ENCODE results near the gene TSPAN11. TPM values are rescaled to one million over a fixed set of nuclear protein-coding genes. Genes with fewer than 3 reads are reported as not detected.

Gene TSPAN11
- total RNA-seq (1 to 10 TPM; 3.8 to 4.9 (median 4.1) TPM), polyA plus RNA-seq (2.8 TPM)
- long read RNA-seq, donor 1, partial matches to known transcripts = 0 of 9 reads
- long read RNA-seq, donor 1, other reads (novel, unspliced or antisense) = 7 of 9 reads
- long read RNA-seq, donor 2, partial matches to known transcripts = 0 of 5 reads
- long read RNA-seq, donor 2, other reads (novel, unspliced or antisense) = 3 of 5 reads
- long read RNA-seq, donor 3, partial matches to known transcripts = 0 of 17 reads
- long read RNA-seq, donor 3, other reads (novel, unspliced or antisense) = 14 of 17 reads
- long read RNA-seq, donor 4, partial matches to known transcripts = 1 of 4 reads
- long read RNA-seq, donor 4, other reads (novel, unspliced or antisense) = 3 of 4 reads

GRCh38 chr12:30926243-30927221, at the start of gene TSPAN11:
Gene TSPAN11 (plus strand): TSS chr12:30926748. CDS start chr12:30953992, 27,244 bp downstream.
- ATAC-seq = peak; percentile 70 to 82
- peak; percentile 40 to 65 (median 60) for DNase-seq
- Histone ChIP-seq H3K27ac (ENCODE audit: low read length) (no peak within 1 kb of the TSS), H3K27me3 (ENCODE audit: control insufficient read depth, insufficient read depth) (no peaks in the 10 kb centered on the region), H3K9me3 (ENCODE audit: control insufficient read depth, low read length) (no peaks in the 10 kb centered on the region), H3K4me3 (ENCODE audit: low read length) (peak within 1 kb of the TSS; percentile 38), H3K4me1 (ENCODE audit: control insufficient read depth, insufficient read depth, low read length) (peaks cover 2% of the 10 kb centered on the region)
- intact Hi-C loops (cut with DNase I) = no loop called here
- WGBS = 8% methylated on average over 78 of the region's 78 CpGs

- peaks cover 2% of the 10 kb centered on the region for H3K4me1 ChIP-seq (ENCODE audit: control insufficient read depth, insufficient read depth, low read length)
- no peak overlapping the region for H3K4me3 ChIP-seq (ENCODE audit: low read length)
- DNase-seq (no peak), ATAC-seq (no peak)
- H3K9me3 ChIP-seq (ENCODE audit: control insufficient read depth, low read length) = no peaks in the 10 kb centered on the region
- intact Hi-C loops (cut with DNase I) = no loop called here
- no peak overlapping the region for H3K27ac ChIP-seq (ENCODE audit: low read length)
- no peaks in the 10 kb centered on the region for H3K27me3 ChIP-seq (ENCODE audit: control insufficient read depth, insufficient read depth)
- 84% methylated on average over 7 of the region's 7 CpGs for WGBS
Measured at GRCh38 chr12:30877105-30877875, 49.3 kb upstream of the TSPAN11 start.

DNA sequence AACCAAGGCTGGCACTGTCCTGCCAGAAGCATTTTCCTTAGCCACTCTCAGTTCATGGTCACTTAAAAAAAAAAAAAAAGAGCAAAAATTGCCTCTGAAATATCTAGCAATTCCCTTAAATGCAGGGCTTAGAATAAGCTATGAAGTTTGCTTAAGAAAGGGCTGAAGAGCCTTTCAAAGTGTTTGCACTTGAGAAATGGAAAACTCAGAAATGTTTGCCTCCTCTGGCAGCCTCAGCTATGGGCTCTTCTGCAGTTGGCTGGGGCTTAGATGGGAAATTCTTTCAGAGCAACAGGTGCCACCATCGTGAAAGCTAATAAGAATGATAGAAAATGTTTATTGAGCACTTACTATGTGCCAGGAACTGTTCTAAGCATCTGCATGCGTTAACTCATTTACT, 48.5 kb upstream of the TSPAN11 start:
- H3K9me3 ChIP-seq (ENCODE audit: control insufficient read depth, low read length) = no peaks in the 10 kb centered on the region
- 72% methylated on average over 2 of the region's 2 CpGs for WGBS

GRCh38 chr12:30880061-30880460, 46.5 kb upstream of the TSPAN11 start:
- no peaks in the 10 kb centered on the region for H3K27me3 ChIP-seq (ENCODE audit: control insufficient read depth, insufficient read depth)
- 26% methylated on average over 6 of the region's 6 CpGs for WGBS
- intact Hi-C loops (cut with DNase I) = no loop called here
- DNase-seq (no peak), ATAC-seq (peak; percentile 40 to 73)
- H3K4me1 ChIP-seq (ENCODE audit: control insufficient read depth, insufficient read depth, low read length) = peaks cover under 1% of the 10 kb centered on the region
- no peak overlapping the region for H3K27ac ChIP-seq (ENCODE audit: low read length)
- H3K4me3 ChIP-seq (ENCODE audit: low read length) = no peak overlapping the region
- H3K9me3 ChIP-seq (ENCODE audit: control insufficient read depth, low read length) = no peaks in the 10 kb centered on the region

More for the DNA sequence above, 48.5 kb upstream of the TSPAN11 start:
- intact Hi-C loops (cut with DNase I) = no loop called here
- no peak overlapping the region for H3K4me3 ChIP-seq (ENCODE audit: low read length)
- ATAC-seq (no peak), DNase-seq (no peak)
- peaks cover 2% of the 10 kb centered on the region for H3K4me1 ChIP-seq (ENCODE audit: control insufficient read depth, insufficient read depth, low read length)
- no peak overlapping the region for H3K27ac ChIP-seq (ENCODE audit: low read length)
- H3K27me3 ChIP-seq (ENCODE audit: control insufficient read depth, insufficient read depth) = no peaks in the 10 kb centered on the region

DNA sequence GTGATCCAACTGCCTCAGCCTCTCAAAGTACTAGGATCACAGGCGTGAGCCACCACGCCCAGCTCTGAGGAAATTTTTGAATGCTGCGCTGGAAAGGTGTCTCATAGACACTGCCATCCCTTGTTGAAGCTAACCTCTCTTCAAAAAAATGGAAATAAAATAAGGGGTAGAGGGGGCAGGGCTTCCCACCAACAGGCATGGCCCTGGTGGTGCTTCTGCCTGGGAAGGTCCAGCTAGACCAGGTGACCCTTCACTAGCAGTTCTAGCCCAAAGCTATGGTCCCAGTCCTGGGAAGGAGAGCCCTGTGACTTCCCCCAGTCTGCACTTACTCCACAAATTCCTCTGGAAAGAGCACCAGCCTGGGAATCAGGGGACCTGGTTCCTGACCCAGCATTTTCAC, 45.7 kb upstream of the TSPAN11 start:
- H3K4me3 ChIP-seq (ENCODE audit: low read length) = no peak overlapping the region
- 89% methylated on average over 3 of the region's 3 CpGs for WGBS
- H3K4me1 ChIP-seq (ENCODE audit: control insufficient read depth, insufficient read depth, low read length) = no peaks in the 10 kb centered on the region
- DNase-seq (no peak), ATAC-seq (no peak)
- H3K9me3 ChIP-seq (ENCODE audit: control insufficient read depth, low read length) = no peaks in the 10 kb centered on the region
- H3K27me3 ChIP-seq (ENCODE audit: control insufficient read depth, insufficient read depth) = no peaks in the 10 kb centered on the region
- no peak overlapping the region for H3K27ac ChIP-seq (ENCODE audit: low read length)
- intact Hi-C loops (cut with DNase I) = no loop called here

DNA sequence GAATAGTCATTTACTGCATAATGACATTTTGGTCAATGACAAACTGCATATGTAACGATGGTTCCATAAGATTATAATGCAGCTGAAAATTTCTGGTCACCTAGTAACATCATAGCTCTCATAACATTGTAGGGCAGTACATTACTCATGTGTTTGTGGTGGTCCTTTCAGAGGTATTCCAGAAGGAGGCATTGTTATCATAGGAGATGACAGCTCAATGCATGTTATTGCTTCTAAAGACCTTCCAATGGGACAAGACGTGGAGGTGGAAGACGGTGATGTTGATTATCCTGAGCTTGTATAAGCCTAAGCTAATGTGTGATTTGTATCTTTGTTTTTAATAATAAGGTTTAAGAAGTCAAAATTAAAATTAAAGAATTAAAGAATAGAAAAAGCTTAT, 43.8 kb upstream of the TSPAN11 start:
- H3K27me3 ChIP-seq (ENCODE audit: control insufficient read depth, insufficient read depth) = no peaks in the 10 kb centered on the region
- H3K4me1 ChIP-seq (ENCODE audit: control insufficient read depth, insufficient read depth, low read length) = no peaks in the 10 kb centered on the region
- DNase-seq (no peak), ATAC-seq (no peak)
- 43% methylated on average over 3 of the region's 3 CpGs for WGBS
- no peak overlapping the region for H3K4me3 ChIP-seq (ENCODE audit: low read length)
- intact Hi-C loops (cut with DNase I) = no loop called here
- peaks cover 4% of the 10 kb centered on the region for H3K9me3 ChIP-seq (ENCODE audit: control insufficient read depth, low read length)
- H3K27ac ChIP-seq (ENCODE audit: low read length) = no peak overlapping the region

GRCh38 chr12:30884799-30885198, 41.7 kb upstream of the TSPAN11 start:
- H3K27ac ChIP-seq (ENCODE audit: low read length) = no peak overlapping the region
- H3K4me1 ChIP-seq (ENCODE audit: control insufficient read depth, insufficient read depth, low read length) = no peaks in the 10 kb centered on the region
- DNase-seq = no peak
- intact Hi-C loops (cut with DNase I) = no loop called here
- peaks cover 4% of the 10 kb centered on the region for H3K9me3 ChIP-seq (ENCODE audit: control insufficient read depth, low read length)
- WGBS = 94% methylated on average over 2 of the region's 2 CpGs
- no peak for ATAC-seq
- no peak overlapping the region for H3K4me3 ChIP-seq (ENCODE audit: low read length)
- no peaks in the 10 kb centered on the region for H3K27me3 ChIP-seq (ENCODE audit: control insufficient read depth, insufficient read depth)

GRCh38 chr12:30885321-30885720, 41.2 kb upstream of the TSPAN11 start:
- Histone ChIP-seq H3K9me3 (ENCODE audit: control insufficient read depth, low read length) (peaks cover 4% of the 10 kb centered on the region), H3K27ac (ENCODE audit: low read length) (no peak overlapping the region), H3K4me3 (ENCODE audit: low read length) (no peak overlapping the region), H3K4me1 (ENCODE audit: control insufficient read depth, insufficient read depth, low read length) (no peaks in the 10 kb centered on the region), H3K27me3 (ENCODE audit: control insufficient read depth, insufficient read depth) (no peaks in the 10 kb centered on the region)
- DNase-seq = no peak
- ATAC-seq = no peak
- intact Hi-C loops (cut with DNase I) = no loop called here
- WGBS = 74% methylated on average over 2 of the region's 2 CpGs

DNA sequence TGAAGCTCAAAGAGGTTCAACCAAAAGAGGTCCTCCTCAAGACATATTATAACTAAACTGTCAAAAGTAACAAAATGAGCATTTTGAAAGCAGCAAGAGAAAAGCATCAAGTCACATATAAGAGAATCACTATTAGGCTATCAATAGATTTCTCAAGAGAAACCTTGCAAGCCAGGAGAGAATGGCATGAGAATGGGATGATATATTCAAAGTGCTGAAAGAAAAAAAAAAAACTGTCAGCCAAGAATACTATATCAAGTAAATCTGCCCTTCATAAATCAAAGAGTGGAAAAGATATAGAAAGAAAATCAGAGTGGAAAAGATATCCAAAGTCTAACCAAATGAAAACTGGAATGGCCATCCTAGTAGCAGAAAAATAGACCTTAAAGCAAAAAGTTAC, 39.3 kb upstream of the TSPAN11 start:
- H3K4me3 ChIP-seq (ENCODE audit: low read length) = no peak overlapping the region
- intact Hi-C loops (cut with DNase I) = no loop called here
- no peaks in the 10 kb centered on the region for H3K27me3 ChIP-seq (ENCODE audit: control insufficient read depth, insufficient read depth)
- peaks cover 4% of the 10 kb centered on the region for H3K9me3 ChIP-seq (ENCODE audit: control insufficient read depth, low read length)
- ATAC-seq (no peak), DNase-seq (no peak)
- no peak overlapping the region for H3K27ac ChIP-seq (ENCODE audit: low read length)
- H3K4me1 ChIP-seq (ENCODE audit: control insufficient read depth, insufficient read depth, low read length) = no peaks in the 10 kb centered on the region

- no peak overlapping the region for H3K4me3 ChIP-seq (ENCODE audit: low read length)
- intact Hi-C loops (cut with DNase I) = no loop called here
- no peaks in the 10 kb centered on the region for H3K4me1 ChIP-seq (ENCODE audit: control insufficient read depth, insufficient read depth, low read length)
- DNase-seq = no peak
- no peaks in the 10 kb centered on the region for H3K27me3 ChIP-seq (ENCODE audit: control insufficient read depth, insufficient read depth)
- no peak for ATAC-seq
- no peak overlapping the region for H3K27ac ChIP-seq (ENCODE audit: low read length)
- peaks cover 4% of the 10 kb centered on the region for H3K9me3 ChIP-seq (ENCODE audit: control insufficient read depth, low read length)
Measured at GRCh38 chr12:30888241-30888640, 38.3 kb upstream of the TSPAN11 start.

All from right cardiac atrium (tissue), 5 donors.